ENCODE measurements around the gene ADGRG1.

The ADGRG1 gene

GRCh38 chr16:57648581-57649442, 20.4 kb downstream of the ADGRG1 start:
- DNase-seq (ENCODE audit: low read depth in 2 of 2): peak; percentile 57 to 70

- no peak for DNase-seq (ENCODE audit: low read depth in 2 of 2)
These were observed 21.0 kb downstream of the ADGRG1 start for GRCh38 chr16:57649443-57649751.

- DNase-seq (ENCODE audit: low read depth in 2 of 2): no peak
These were observed 21.4 kb downstream of the ADGRG1 start for GRCh38 chr16:57649846-57650245.

- no peak for DNase-seq (ENCODE audit: low read depth in 2 of 2)
These were observed 23.2 kb downstream of the ADGRG1 start for GRCh38 chr16:57651344-57652333.

GRCh38 chr16:57652695-57653471, 24.5 kb downstream of the ADGRG1 start:
- no peak for DNase-seq (ENCODE audit: low read depth in 2 of 2)

- DNase-seq (ENCODE audit: low read depth in 2 of 2): no peak
These were observed 25.5 kb downstream of the ADGRG1 start for GRCh38 chr16:57653936-57654335.

- no peak for DNase-seq (ENCODE audit: low read depth in 2 of 2)
These were observed 28.0 kb downstream of the ADGRG1 start for GRCh38 chr16:57656342-57656955.

- no peak for DNase-seq (ENCODE audit: low read depth in 2 of 2)
These were observed 28.8 kb downstream of the ADGRG1 start for GRCh38 chr16:57657228-57657627.

- DNase-seq (ENCODE audit: low read depth in 2 of 2): no peak
These were observed 29.9 kb downstream of the ADGRG1 start for GRCh38 chr16:57658130-57658877.

- no peak for DNase-seq (ENCODE audit: low read depth in 2 of 2)
These were observed 30.6 kb downstream of the ADGRG1 start for GRCh38 chr16:57658878-57659674.

GRCh38 chr16:57660715-57661463, 32.5 kb downstream of the ADGRG1 start:
- DNase-seq (ENCODE audit: low read depth in 2 of 2): no peak

GRCh38 chr16:57661510-57661909, 33.1 kb downstream of the ADGRG1 start:
- no peak for DNase-seq (ENCODE audit: low read depth in 2 of 2)

- DNase-seq (ENCODE audit: low read depth in 2 of 2): no peak
These were observed 33.8 kb downstream of the ADGRG1 start for GRCh38 chr16:57661936-57662906.

GRCh38 chr16:57663436-57663835, 35.0 kb downstream of the ADGRG1 start:
- DNase-seq (ENCODE audit: low read depth in 2 of 2): no peak

- no peak for DNase-seq (ENCODE audit: low read depth in 2 of 2)
These were observed 35.7 kb downstream of the ADGRG1 start for GRCh38 chr16:57663917-57664661.

GRCh38 chr16:57664662-57665025, 36.2 kb downstream of the ADGRG1 start:
- no peak for DNase-seq (ENCODE audit: low read depth in 2 of 2)

- no peak for DNase-seq (ENCODE audit: low read depth in 2 of 2)
These were observed 37.1 kb downstream of the ADGRG1 start for GRCh38 chr16:57665541-57665940.
